ENCODE results near the gene KIF24.
"Not testable (repeated sequence)": the region's sequence is repeated elsewhere in the genome, so short reads cannot be mapped to it uniquely, and the experiment has no call there.

DNA sequence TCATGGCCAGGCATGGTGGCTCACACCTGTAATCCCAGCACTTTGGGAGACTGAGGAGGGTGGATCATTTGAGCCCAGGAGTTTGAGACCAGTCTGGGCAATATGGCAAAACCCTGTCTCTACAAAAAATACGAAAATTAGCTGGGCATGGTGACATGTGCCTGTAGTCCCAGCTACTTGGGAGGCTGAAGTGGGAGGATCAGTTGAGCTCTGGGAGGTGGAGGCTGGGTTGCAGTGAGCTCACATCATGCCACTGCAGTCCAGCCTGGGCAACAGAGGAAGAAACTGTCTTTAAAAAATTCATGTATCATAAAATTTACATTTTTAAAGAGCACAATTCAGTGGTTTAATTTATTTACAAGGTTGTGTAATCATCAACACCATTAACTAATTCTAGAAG is 23.9 kb upstream of the KIF24 start:
- TF ChIP-seq, protein P1, sequence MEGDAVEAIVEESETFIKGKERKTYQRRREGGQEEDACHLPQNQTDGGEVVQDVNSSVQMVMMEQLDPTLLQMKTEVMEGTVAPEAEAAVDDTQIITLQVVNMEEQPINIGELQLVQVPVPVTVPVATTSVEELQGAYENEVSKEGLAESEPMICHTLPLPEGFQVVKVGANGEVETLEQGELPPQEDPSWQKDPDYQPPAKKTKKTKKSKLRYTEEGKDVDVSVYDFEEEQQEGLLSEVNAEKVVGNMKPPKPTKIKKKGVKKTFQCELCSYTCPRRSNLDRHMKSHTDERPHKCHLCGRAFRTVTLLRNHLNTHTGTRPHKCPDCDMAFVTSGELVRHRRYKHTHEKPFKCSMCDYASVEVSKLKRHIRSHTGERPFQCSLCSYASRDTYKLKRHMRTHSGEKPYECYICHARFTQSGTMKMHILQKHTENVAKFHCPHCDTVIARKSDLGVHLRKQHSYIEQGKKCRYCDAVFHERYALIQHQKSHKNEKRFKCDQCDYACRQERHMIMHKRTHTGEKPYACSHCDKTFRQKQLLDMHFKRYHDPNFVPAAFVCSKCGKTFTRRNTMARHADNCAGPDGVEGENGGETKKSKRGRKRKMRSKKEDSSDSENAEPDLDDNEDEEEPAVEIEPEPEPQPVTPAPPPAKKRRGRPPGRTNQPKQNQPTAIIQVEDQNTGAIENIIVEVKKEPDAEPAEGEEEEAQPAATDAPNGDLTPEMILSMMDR (IDR thresholded peaks at IDR 0.05), result not testable (repeated sequence)
- not testable (repeated sequence) for TF ChIP-seq POLR2A, EP300 (IDR thresholded peaks at IDR 0.05)
